ENCODE results near the gene COPS3.
"Not testable (repeated sequence)": the region's sequence is repeated elsewhere in the genome, so short reads cannot be mapped to it uniquely, and the experiment has no call there.

Gene COPS3

DNA sequence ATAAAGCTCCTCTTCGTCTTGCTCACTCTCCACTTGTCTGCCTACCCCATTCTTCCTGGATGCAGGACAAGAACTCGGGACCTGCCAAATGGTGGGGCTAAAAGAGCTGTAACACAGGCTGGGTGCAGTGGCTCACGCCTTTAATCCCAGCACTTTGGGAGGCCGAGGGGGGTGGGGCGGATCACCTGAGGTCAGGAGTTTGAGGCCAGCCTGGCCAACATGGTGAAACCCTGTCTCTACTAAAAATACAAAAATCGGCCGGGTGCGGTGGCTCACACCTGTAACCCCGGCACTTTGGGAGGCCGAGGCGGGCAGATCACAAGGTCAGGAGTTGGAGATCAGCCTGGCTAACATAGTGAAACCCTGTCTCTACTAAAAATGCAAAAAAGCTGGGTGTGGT is 20.6 kb upstream of the COPS3 start:
- not testable (repeated sequence) for DNase-seq

DNA sequence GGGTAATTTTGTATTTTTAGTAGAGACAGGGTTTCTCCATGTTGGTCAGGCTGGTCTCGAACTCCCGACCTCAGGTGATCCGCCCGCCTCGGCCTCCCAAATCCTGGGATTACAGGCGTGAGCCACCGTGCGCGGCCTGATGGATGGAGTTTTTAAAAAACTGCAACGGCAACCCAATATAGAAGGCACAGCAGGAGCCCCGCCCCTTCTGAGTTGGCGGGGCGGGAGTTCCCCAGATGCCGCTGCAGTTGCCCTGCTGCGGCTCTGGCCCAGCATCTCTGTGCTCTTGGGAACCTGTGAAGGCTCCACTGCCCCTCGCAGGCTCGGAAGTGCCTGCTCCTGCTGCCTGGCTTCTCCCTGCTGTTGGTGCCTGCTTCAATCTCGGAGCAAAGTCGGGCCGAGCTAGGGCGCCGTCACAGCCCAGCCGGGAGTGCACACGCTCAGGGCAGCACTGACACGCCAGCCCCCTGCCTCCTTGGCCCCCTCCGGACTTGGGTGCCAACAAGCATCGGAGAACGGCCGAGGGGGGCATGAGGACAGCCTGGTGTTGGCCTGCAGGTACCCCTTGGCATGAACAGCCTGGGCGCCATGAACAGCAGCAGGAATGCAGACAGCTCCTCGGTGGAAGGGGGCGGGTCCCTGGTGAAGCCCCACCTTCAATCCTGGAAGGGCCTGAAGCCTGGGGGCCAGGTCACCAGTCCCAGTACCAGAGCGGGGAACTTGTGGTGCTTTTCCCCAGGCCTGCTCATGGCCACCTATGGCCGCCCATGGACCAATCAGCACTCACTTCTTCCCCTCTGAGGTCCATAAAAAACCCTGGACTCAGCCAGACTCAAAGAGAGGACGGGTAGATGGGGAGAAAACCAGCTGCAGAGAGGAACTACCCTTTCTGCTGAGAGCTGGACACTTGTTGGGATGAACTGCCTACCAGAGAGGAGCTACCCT is 19.9 kb upstream of the COPS3 start:
- DNase-seq, result no peak

DNA sequence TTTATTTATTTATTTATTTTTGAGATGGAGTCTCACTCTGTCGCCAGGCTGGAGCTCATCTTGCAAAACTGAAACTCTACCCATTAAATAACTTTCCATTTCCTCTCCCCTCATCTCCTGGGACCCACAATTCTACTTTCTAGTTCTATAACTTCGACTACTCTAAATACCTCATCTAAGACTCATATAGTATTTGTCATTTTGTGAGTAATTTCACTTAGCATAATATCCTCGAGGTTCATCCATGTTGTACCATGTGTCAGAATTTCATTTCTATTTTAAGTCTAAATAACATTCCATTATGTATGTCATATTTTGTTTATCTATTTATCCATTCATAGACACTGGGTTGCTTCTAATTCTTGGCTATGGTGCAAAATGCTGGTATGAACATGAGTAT is 17.1 kb upstream of the COPS3 start:
- DNase-seq, result no peak

DNA sequence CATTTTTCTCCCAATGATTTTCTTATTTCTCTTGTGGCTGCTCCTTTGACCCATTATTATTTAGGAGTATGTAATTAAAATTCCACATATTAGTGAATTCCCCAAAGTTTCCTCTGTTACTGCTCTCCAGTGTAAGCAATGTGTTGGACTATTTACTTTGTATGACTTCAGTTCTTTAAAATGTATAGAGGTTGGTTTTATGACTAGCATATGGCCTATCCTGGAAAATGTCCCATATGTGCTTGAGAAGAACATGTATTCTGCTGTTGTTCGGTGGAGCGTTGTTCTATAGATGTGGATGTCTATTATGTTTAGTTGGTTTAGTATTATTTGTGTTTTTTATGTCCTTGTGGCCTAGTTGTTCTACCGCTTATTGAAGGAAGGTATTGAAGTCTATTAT is 16.2 kb upstream of the COPS3 start:
- DNase-seq, result no peak

DNA sequence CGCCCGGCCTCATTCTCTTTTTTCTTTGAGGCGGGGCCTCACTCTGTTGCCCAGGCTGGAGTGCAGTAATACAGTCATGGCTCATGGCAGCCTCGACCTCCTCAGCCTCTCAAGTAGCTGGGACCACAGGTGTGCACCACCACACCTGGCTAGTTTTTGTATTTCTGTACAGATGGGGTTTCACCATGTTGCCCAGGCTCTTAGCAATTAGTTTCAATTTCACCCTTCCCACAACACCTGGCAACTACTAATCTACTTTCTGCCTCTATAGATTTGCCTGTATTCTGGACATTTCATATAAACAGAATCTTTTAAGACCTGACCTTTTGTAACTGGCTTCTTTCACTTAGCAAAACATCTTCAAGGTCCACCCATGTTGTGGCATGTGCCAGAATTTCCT is 14.1 kb upstream of the COPS3 start:
- no peak for DNase-seq

DNA sequence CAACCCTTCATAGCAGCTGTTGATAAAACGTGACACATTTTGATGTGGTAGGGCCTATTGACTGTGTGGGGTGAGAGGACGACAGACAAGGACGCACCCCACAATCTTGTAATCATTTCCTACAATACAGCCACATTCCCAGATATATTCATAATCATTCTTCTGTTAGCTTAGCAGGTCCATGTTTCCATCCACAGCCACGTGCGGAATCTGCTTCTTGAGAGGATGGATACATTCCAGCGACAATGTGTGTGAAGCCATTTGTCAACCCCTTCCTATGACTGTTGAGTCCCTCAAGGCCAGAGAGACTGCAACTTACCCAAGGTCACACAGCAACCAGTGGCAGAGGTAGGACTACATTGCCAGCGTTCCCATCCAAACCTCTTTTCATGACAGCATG is 8.7 kb upstream of the COPS3 start:
- no peak for DNase-seq

DNA sequence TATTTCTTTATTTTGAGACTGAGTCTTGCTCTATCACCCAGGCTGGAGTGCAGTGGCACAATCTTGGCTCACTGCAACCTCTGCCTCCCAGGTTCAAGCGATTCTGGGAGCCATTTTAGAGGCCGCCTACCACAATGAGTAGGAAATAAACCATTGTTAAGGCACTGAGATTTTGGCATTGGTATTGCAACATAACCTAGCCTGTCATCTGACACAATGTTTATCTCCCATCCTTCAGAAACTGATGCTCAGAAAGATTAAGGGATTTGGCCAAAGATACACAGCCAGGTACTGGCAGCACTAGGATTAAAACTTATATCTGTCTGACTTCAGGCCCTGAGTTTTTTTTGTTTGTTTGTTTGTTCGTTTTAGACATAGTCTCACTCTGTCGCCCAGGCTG is 8.0 kb upstream of the COPS3 start:
- no peak for DNase-seq

DNA sequence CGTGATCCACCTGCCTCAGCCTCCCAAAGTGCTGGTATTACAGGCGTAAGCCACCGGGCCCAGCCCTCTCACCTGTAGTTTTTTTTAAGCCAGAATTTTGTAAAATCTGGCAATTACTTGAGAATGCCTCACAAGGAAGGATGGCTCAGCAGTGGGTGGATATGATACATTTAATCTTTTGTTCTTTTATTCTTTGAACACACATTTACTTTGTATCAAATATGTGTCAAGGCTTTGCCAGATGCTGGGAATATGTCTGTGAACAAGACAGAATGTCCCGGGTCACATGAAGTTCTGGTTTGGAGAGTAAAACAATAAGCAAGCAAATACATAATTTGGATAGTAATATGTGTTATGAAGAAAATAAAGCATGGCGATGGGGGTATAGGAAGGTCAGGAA is 4.9 kb upstream of the COPS3 start:
- DNase-seq, result no peak

DNA sequence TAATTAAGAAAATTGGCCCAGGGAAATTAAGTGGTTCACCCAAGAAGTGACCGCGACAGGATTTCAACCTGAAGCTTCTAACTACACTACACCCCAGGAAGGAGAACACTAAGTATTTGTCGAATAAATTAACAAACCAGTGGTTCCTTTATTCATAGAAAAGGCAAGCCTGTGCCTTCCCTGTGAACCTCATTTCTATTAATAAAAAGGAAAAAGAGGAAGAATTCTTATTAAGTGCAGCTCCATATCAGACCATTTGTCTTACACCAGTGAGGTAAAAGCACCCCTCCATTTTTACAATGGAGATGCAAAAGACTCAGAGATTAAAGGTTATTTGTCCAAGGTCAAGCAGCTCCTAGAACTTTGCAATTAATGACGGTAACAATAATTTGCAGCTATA is 1.7 kb downstream of the COPS3 start:
- no peak for DNase-seq

DNA sequence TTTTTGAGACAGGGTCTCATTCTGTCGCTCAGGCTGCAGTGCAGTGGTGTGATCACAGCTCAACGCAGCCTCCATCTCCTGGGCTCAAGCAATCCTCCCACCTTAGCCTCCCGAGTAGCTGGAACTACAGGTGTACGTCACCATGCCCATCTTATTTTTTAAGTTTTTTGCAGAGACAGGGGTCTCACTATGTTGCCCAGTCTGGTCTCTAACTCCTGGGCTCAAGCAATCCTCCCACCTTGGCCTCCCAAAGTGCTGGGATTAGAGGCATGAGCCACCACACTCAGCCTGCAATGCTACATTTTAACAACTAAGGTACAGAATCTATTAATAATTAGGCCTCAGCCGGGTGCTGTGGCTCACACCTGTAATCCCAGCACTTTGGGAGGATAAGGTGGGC is 3.6 kb downstream of the COPS3 start:
- DNase-seq, result not testable (repeated sequence)

DNA sequence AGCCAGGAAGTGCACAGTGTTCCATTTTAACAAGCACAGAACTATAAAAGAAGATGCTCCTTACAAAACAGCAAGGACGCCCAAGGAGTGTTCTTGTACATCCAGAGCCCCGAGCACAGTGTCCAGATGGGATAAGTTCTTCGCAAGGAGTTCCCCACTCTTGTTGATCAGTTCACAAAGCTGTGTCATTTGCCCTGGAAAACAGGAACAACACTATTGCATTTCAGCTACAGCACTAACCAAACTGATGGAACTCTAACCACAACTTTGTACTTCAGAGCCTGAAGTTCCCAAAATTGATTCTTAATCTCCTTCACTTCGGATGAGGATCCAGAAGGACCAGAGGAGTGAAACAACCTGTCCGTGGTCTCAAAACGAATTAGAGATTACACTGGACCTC is 5.1 kb downstream of the COPS3 start:
- DNase-seq, result no peak

DNA sequence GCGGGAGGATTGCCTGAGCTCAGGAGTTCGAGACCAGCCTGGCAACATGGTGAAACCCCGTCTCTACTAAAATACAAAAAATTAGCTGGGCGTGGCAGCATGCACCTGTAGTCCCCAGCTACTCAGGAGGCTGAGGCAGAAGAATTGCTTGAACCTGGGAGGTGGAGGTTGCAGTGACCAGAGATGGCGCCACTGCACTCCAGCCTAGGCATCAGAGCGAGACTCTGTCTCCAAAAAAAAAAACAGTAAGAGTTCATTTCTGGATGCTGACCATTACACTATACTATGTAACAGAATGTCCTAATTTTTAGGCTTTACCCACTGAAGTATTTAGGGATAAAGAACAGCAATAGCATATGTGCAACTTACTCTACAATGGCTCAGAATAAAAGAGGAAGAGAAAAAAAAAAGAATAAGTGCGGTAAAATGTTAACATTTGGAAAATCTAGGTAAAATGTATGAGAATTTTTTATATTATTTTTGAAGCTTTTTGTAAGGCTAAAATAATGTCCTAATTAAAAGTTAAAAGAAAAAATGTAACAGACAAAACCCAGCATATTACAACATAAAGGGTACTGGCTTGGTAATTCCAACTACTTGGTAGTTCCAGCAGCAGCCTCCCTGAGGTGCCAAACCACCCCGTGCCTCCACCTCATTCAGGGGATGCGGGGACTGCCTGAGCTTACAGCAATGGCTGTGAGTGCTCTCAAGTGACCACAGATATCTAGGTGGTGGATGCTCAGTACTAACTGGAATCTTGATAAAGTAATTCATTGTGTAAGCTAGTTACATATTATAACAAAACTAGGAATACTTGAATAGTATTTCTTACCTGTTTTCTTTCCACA is 10.9 kb downstream of the COPS3 start:
- DNase-seq, result no peak

DNA sequence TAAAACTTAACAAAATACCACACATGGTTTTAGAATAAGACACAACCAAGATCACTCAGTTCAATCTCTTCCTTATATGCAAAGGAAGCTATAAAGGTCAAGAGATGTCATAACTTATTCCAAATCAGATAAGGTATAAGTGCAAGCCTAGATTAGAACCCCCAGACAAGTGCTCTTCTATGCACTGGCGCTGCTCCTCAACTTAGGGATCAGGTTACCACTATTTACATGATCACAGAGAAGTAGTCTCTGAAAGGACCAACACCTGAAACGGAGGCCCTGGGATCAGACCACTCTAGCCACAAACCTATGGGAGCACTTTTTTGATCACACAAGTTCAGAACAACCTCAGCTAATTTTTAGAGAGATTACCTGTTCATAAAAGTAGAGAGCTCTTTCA is 16.6 kb downstream of the COPS3 start:
- no peak for DNase-seq

DNA sequence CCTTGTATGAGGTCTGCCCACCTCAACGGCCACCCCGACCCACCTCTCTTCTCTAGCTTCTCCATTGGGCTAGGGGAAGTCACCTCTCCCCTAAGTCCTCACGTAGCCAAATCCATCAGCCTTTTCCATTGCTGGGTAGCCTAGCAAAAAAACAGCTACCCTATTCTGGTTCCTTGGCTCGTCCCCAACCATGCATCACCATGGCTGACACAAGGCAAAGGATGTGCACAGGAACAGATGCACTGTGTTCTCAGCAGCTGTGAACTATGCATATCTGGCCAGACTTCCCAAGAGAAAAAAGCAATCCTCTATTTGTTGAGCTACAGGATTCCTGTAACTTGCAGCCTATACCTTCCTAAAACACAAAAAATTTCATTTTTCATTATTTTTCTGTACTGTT is 22.0 kb downstream of the COPS3 start:
- no peak for DNase-seq

DNA sequence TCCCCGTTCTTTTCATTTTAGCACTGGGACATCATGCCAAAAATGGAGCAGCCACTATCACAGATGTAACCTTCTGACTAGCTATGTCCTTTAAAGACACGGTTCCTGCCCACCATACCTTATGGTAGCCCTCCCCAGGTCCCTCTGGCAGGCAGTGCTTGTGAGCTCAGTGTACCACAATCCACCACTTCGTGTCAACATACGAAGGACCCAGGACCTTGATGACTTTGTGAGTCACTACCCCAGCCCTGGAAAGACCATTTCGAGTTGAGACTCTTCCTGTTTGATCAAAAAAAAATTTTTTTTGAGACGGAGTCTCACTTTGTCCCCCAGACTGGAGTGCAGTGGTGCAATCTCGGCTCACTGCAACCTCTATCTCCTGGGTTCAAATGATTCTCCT is 23.0 kb downstream of the COPS3 start:
- DNase-seq, result no peak

DNA sequence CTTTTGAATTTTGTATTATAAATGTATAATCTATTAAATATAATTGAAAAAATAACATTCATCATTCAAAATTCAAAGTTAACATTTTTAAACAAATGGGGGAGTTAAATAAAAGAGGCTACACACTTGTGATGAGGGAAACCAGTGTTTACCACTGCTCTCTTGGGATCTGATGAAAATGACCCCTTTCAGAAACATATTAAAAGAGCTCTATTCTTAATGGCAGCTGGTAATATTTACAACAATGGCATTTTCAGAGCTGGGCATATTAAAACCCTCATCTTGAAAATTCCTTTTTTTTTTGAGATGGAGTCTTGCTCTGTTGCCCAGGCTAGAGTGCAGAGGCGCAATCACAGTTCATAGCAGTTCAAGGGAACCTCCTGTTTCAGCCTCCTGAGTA is 24.7 kb downstream of the COPS3 start:
- no peak for DNase-seq

DNA sequence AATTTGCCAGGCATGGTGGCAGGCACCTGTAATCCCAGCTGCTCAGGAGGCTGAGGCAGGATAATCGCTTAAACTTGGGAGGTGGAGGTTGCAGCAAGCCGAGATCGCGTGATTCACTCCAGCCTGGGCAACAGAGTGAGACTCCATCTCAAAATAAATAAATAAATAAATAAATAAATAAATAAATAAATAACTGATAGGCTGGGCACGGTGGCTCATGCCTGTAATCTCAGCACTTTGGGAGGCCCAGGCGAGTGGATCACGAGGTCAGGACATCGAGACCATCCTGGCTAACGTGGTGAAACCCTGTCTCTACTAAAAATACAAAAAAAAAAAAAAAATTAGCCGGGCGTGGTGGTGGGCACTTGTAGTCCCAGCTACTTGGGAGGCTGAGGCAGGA is 25.4 kb downstream of the COPS3 start:
- DNase-seq, result not testable (repeated sequence)

DNA sequence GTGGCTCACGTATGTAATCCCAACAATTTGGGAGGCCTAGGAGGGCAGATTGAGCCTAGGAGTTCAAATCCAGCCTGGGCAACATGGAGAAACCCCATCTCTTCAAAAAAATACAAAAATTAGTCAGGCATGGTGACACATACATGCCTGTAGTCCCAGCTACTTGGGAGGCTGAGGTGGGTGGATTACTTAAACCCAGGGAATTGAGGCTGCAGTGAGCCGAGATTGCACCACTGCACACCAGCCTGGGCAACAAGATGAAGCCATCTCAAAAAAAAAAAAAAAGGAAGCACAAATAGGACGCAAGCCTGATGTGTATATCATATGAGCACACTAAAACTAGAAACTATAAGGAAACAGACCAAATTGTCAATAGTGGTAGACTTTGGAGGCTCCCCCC is 27.0 kb downstream of the COPS3 start:
- no peak for DNase-seq

DNA sequence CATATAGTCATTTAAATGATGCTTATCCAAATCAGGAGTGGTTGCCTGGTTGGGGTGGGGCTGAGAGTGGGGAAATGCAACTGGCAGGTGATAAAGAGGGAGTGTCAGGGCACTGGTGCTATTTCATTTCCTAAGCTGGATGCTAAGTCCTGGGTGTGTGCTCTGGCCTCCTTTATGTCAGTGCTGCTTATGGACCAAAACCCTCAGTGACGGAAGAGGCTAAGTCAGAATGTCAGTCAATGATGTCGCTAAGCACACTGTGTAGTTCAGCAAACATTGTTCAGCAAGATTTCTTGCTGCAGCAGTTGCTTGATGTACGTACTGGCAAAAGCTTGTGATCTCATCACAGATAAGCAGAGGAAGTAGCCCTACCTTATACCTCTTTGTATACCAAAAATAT is 27.6 kb downstream of the COPS3 start:
- no peak for DNase-seq

DNA sequence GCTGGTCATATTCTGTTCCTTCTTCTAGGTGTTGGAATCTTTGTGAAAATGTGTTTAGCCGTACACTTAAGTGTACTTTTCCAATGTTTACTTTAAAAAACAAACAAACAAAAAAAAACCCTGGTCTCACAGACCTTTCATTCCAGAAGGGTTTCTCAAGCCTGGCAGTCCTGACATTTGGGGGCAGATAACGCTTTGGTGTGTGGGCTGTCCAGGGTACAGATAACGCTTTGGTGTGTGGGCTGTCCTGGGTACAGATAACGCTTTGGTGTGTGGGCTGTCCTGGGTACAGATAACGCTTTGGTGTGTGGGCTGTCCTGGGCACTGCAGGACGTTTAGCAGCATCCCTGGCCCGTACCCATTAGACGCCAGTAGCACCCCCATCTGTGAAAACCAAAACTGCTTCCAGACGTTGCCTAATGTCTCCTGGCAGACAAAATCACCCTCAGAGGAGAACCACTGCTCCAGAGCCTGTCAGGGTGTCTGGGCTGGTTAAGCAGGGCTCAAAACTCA is 28.8 kb downstream of the COPS3 start:
- DNase-seq, result no peak

DNA sequence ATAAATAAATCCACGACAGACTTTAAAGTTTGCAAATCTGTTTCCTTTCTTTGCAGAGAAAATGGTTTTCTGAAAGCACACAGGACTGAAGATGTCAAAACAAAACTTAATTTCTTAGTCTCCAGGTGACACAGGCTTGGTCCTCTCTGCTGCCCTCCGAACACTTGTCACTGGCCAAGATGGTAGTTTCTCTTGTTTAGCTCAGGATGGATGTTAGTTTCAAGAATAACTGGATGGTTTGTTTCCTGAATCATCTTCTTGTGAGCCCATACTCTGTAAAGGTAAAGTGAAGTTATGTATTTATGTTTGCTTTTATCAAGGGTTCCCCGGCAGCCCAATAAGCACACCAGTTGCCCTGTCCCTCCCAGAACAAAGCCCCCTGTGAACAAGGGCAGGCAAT is 34.2 kb downstream of the COPS3 start:
- no peak for DNase-seq

DNA sequence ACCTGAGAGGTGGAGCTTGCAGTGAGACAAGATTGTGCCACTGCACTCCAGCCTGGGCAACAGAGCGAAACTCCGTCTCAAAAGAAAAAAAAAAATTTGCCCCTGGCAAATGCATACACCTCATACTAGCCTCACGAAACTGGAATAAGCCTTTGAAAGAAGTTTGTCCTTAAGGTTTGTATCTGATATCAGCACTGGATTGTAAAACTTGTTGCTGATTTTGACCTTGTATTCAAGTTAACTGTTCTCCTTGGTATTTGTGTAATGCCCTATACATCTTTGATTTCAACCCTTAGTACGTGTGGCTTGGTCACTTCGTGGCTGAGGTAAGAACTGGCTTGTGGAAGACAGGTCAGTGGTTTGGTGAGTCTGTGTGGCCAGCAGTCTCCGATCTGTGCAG is 37.9 kb downstream of the COPS3 start:
- DNase-seq, result no peak

DNA sequence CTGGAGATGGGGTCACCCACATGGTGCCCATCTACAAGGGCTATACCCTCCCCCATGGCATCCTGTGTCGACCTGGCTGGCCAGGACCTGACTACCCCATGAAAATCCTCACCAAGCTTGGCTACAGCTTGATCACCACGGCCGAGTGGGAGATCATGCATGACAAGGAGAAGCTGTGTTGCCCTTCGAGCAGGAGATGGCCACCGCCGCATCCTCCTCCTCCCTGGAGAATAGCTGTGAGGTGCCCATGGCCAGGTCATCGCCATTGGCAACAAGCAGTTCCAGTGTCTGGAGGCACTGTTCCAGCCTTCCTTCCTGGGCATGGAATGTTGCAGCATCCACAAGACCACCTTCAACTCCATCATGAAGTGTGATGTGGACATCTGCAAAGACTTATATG is 38.8 kb downstream of the COPS3 start:
- DNase-seq, result no peak

DNA sequence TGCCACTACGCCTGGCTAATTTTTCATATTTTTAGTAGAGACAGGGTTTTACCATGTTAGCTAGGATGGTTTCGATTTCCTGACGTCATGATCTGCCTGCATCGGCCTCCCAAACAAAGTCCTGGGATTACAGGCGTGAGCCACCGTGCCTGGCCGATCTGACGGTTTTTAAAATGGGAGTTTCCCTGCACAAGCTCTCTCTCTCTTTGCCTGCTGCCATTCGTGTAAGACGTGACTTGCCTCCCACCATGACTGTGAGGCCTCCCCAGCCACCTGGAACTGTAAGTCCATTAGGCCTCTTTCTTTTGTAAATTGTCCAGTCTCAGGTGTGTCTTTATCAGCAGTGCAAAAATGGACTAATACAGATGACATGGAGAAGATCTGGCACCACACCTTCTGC is 39.4 kb downstream of the COPS3 start:
- no peak for DNase-seq
